GM23248 (cell line): ENCODE measurements around the gene MOK. TPM values are rescaled to one million over a fixed set of nuclear protein-coding genes. Genes with fewer than 3 reads are reported as not detected.

ENCODE experiments used
- DNase-seq: peaks from one replicate; pipeline ENCODE4 v3.0.0-alpha.2; 2015
- H2AFZ ChIP-seq: fragments of 200-600 bp; sonication (generic); 2 replicates; pipeline ENCODE4 v1.6.1; 2016; ENCODE audit warnings: antibody characterized with exemption
- H3F3A ChIP-seq: fragments of 200-600 bp; sonication (generic); 2 replicates; pipeline ENCODE4 v1.6.1; 2016; ENCODE audit warnings: mild to moderate bottlenecking, antibody characterized with exemption, mixed run types; ENCODE audit not compliant: insufficient read depth
- H3K27ac ChIP-seq: fragments of 200-600 bp; sonication (generic); 2 replicates; pipeline ENCODE4 v1.5.1; 2016; ENCODE audit warnings: mild to moderate bottlenecking
- H3K27me3 ChIP-seq: fragments of 200-600 bp; sonication (generic); replicated peaks from 2 replicates; pipeline ENCODE4 v1.6.1; 2016; ENCODE audit warnings: mild to moderate bottlenecking; ENCODE audit not compliant: insufficient read depth
- H3K36me3 ChIP-seq: fragments of 200-600 bp; sonication (generic); 2 replicates; pipeline ENCODE4 v1.6.1; 2016; ENCODE audit warnings: low read depth, mild to moderate bottlenecking
- H3K4me1 ChIP-seq: fragments of 200-600 bp; sonication (generic); 2 replicates; pipeline ENCODE4 v1.6.1; 2016; ENCODE audit warnings: mild to moderate bottlenecking; ENCODE audit not compliant: insufficient read depth
- H3K4me2 ChIP-seq: fragments of 200-600 bp; sonication (generic); one replicate; pipeline ENCODE4 v1.6.1; 2016; ENCODE audit warnings: mild to moderate bottlenecking; ENCODE audit not compliant: unreplicated experiment
- H3K4me3 ChIP-seq: fragments of 200-600 bp; sonication (generic); 2 replicates; pipeline ENCODE4 v1.5.1; 2016; ENCODE audit warnings: mild to moderate bottlenecking
- H3K79me2 ChIP-seq: fragments of 200-600 bp; sonication (generic); 2 replicates; pipeline ENCODE4 v1.6.1; 2016; ENCODE audit warnings: mild to moderate bottlenecking; ENCODE audit not compliant: insufficient read depth
- H3K9ac ChIP-seq: fragments of 200-600 bp; sonication (generic); 2 replicates; pipeline ENCODE4 v1.6.1; 2016; ENCODE audit warnings: mild to moderate bottlenecking
- H3K9me2 ChIP-seq: fragments of 200-600 bp; sonication (generic); 2 replicates; pipeline ENCODE4 v1.6.1; 2016; ENCODE audit warnings: mixed run types, mild to moderate bottlenecking, moderate library complexity; ENCODE audit not compliant: insufficient read depth
- H3K9me3 ChIP-seq: fragments of 200-600 bp; sonication (generic); one replicate; pipeline ENCODE4 v1.6.1; 2017; ENCODE audit warnings: low read depth
- H4K20me1 ChIP-seq: fragments of 200-600 bp; sonication (generic); 2 replicates; pipeline ENCODE4 v1.6.0; 2016; ENCODE audit not compliant: insufficient read depth
- EZH2 ChIP-seq: fragments of 200-600 bp; sonication (generic); IDR thresholded peaks from 2 replicates; pipeline ENCODE4 v1.6.1; 2018; ENCODE audit warnings: antibody characterized with exemption, mild to moderate bottlenecking; ENCODE audit not compliant: insufficient read depth, poor library complexity, severe bottlenecking
- EZH2phosphoT487 ChIP-seq: fragments of 200-600 bp; sonication (generic); IDR thresholded peaks from 2 replicates; pipeline ENCODE4 v1.6.1; 2018; ENCODE audit warnings: antibody characterized with exemption, moderate library complexity, mild to moderate bottlenecking, low read depth; ENCODE audit not compliant: insufficient read depth
- WGBS, 2 experiments: methylation state at CpG; one replicate each; pipeline ENCODE4 v1.1.6; 2015 to 2017; ENCODE audit warnings: low lambda C conversion rate in 2 of 2, low coverage in 1 of 2; ENCODE audit errors: missing lambda C conversion rate in 2 of 2; 5-methylcytosine and 5-hydroxymethylcytosine counted together
- in situ Hi-C: fragments of 300-500 bp; cut with MboI; formaldehyde crosslinking; loops from 2 replicates; pipeline ENCODE4 v1.15.0; 2020
- polyA plus RNA-seq: library from polyadenylated mRNA; unstranded; fragments of >200 nt; fragmentation: Nextera tagmentation; extraction: Ambion mirVana; gene quantifications from 2 replicates; pipeline ENCODE4 v1.2.1, GENCODE V29; 2016
- total RNA-seq: library from RNA; depleted of rRNA; stranded (reverse); fragments of >200 nt; shearing (Covaris generic); gene quantifications from 2 replicates; pipeline ENCODE4 v1.2.3, GENCODE V29; 2014

Gene MOK
- total and polyA plus RNA-seq, 2 experiments from 2014 or later, result 34.9 to 67.9 TPM

DNA sequence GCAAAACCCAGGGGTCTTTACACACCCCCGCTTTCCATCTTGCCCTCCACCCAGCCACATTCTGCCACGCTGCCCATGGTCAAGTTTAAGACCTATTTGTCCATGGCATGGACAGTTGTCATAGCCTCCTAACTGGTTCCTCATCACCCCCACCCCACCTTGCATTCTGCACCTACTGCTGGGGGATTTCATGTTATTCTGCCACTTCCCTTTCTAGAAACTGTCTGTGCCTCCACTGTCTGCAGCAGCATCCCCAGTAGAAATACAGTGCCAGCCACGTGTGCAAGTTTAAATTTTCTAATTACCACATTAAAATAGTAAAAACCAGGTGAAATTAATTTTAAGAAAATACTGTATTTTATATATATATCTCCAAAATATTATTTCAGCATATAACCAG is 102.0 kb downstream of the MOK start:
- 87% methylated on average over 3 of the region's 3 CpGs for WGBS, 2 experiments

GRCh38 chr14:102201776-102202175 is 103.2 kb downstream of the MOK start:
- TF ChIP-seq EZH2phosphoT487, result no peak
- no peak for TF ChIP-seq EZH2
- WGBS, 2 experiments, result 76 to 86% methylated on average over 3 to 4 of the region's 4 CpGs
- H3F3A ChIP-seq, result no peaks in the 10 kb centered on the region
- H3K9me2 ChIP-seq, result no peaks in the 10 kb centered on the region
- no peak overlapping the region for H2AFZ ChIP-seq
- H3K9ac ChIP-seq, result no peak overlapping the region
- in situ Hi-C loops, result no loop called here
- no peaks in the 10 kb centered on the region for H3K4me1 ChIP-seq
- H3K9me3 ChIP-seq, result no peaks in the 10 kb centered on the region
- H3K27me3 ChIP-seq, result no peaks in the 10 kb centered on the region
- H3K79me2 ChIP-seq, result peaks cover 85% of the 10 kb centered on the region
- no peak overlapping the region for H3K4me3 ChIP-seq
- no peak overlapping the region for H3K27ac ChIP-seq
- H4K20me1 ChIP-seq, result no peaks in the 10 kb centered on the region; the same call in 1 of the 2 replicates
- no peak for DNase-seq
- no peaks in the 10 kb centered on the region; the same call in 1 of the 2 replicates for H3K36me3 ChIP-seq
- H3K4me2 ChIP-seq, result no peak overlapping the region

More for the DNA sequence above, 102.0 kb downstream of the MOK start:
- Histone ChIP-seq H4K20me1 (no peaks in the 10 kb centered on the region; the same call in 1 of the 2 replicates), H3K36me3 (no peaks in the 10 kb centered on the region; the same call in 1 of the 2 replicates), H3K79me2 (peaks cover 85% of the 10 kb centered on the region), H3K4me2 (no peak overlapping the region), H3K4me3 (no peak overlapping the region), H3K9me2 (no peaks in the 10 kb centered on the region), H2AFZ (no peak overlapping the region), H3K27me3 (no peaks in the 10 kb centered on the region), H3K27ac (no peak overlapping the region), H3K4me1 (no peaks in the 10 kb centered on the region), H3F3A (no peaks in the 10 kb centered on the region), H3K9ac (no peak overlapping the region), H3K9me3 (no peaks in the 10 kb centered on the region)
- in situ Hi-C loops, result no loop called here
- DNase-seq, result no peak
- TF ChIP-seq EZH2 (no peak), EZH2phosphoT487 (no peak)

GRCh38 chr14:102201353-102201738 is 103.6 kb downstream of the MOK start:
- in situ Hi-C loops, result no loop called here
- H3K4me2 ChIP-seq, result no peak overlapping the region
- H3K79me2 ChIP-seq, result peaks cover 85% of the 10 kb centered on the region
- no peaks in the 10 kb centered on the region for H3K27me3 ChIP-seq
- no peaks in the 10 kb centered on the region for H3K9me2 ChIP-seq
- WGBS, 2 experiments, result 91% methylated on average over 9 of the region's 9 CpGs
- no peak for TF ChIP-seq EZH2phosphoT487
- no peak overlapping the region for H2AFZ ChIP-seq
- no peaks in the 10 kb centered on the region; the same call in 1 of the 2 replicates for H4K20me1 ChIP-seq
- H3K9ac ChIP-seq, result no peak overlapping the region
- H3K27ac ChIP-seq, result no peak overlapping the region
- H3K4me3 ChIP-seq, result no peak overlapping the region
- H3K4me1 ChIP-seq, result no peaks in the 10 kb centered on the region
- H3F3A ChIP-seq, result no peaks in the 10 kb centered on the region
- no peaks in the 10 kb centered on the region for H3K9me3 ChIP-seq
- H3K36me3 ChIP-seq, result no peaks in the 10 kb centered on the region; the same call in 1 of the 2 replicates
- no peak for DNase-seq

GRCh38 chr14:102200690-102201352 is 104.1 kb downstream of the MOK start:
- Histone ChIP-seq H3K79me2 (peaks cover 85% of the 10 kb centered on the region), H3K9ac (no peak overlapping the region), H3K4me2 (no peak overlapping the region), H3K27me3 (no peaks in the 10 kb centered on the region), H3K36me3 (peaks cover 5% of the 10 kb centered on the region; the same call in 1 of the 2 replicates), H4K20me1 (no peaks in the 10 kb centered on the region; the same call in 1 of the 2 replicates), H3K4me1 (no peaks in the 10 kb centered on the region), H3K9me2 (no peaks in the 10 kb centered on the region), H3F3A (no peaks in the 10 kb centered on the region), H2AFZ (no peak overlapping the region), H3K4me3 (no peak overlapping the region), H3K27ac (no peak overlapping the region), H3K9me3 (no peaks in the 10 kb centered on the region)
- in situ Hi-C loops, result no loop called here
- TF ChIP-seq EZH2phosphoT487 (no peak), EZH2 (no peak)
- WGBS, 2 experiments, result 88 to 90% methylated on average over 9 of the region's 9 CpGs
- DNase-seq, result no peak
